ENCODE data around the gene CDH19.
"Not testable (repeated sequence)": the region's sequence is repeated elsewhere in the genome, so short reads cannot be mapped to it uniquely, and the experiment has no call there.

CDH19 gene

GRCh38 chr18:66564236-66564635 lies 39.7 kb downstream of the CDH19 start:
- in situ Hi-C loops (cut with MboI; ENCODE audit: low sequenced_read_pairs), result no loop called here

GRCh38 chr18:66562279-66562678 lies 41.6 kb downstream of the CDH19 start:
- in situ Hi-C loops (cut with MboI; ENCODE audit: low sequenced_read_pairs), result no loop called here

- in situ Hi-C loops (cut with MboI; ENCODE audit: low sequenced_read_pairs), result no loop called here
Observed at GRCh38 chr18:66560094-66560493, 43.8 kb downstream of the CDH19 start.

GRCh38 chr18:66558773-66559172 lies 45.1 kb downstream of the CDH19 start:
- in situ Hi-C loops (cut with MboI; ENCODE audit: low sequenced_read_pairs), result no loop called here

GRCh38 chr18:66557091-66557490 lies 46.8 kb downstream of the CDH19 start:
- in situ Hi-C loops (cut with MboI; ENCODE audit: low sequenced_read_pairs), result no loop called here

- in situ Hi-C loops (cut with MboI; ENCODE audit: low sequenced_read_pairs), result no loop called here
Observed at GRCh38 chr18:66555585-66555984, 48.3 kb downstream of the CDH19 start.

GRCh38 chr18:66553824-66554223 lies 50.1 kb downstream of the CDH19 start:
- in situ Hi-C loops (cut with MboI; ENCODE audit: low sequenced_read_pairs), result no loop called here

GRCh38 chr18:66550366-66550765 lies 53.5 kb downstream of the CDH19 start:
- in situ Hi-C loops (cut with MboI; ENCODE audit: low sequenced_read_pairs), result no loop called here

- in situ Hi-C loops (cut with MboI; ENCODE audit: low sequenced_read_pairs), result no loop called here
Observed at GRCh38 chr18:66548747-66549146, 55.1 kb downstream of the CDH19 start.

- in situ Hi-C loops (cut with MboI; ENCODE audit: low sequenced_read_pairs), result no loop called here
Observed at GRCh38 chr18:66534110-66534509, 69.8 kb downstream of the CDH19 start.

- in situ Hi-C loops (cut with MboI; ENCODE audit: low sequenced_read_pairs), result no loop called here
Observed at GRCh38 chr18:66533693-66534092, 70.2 kb downstream of the CDH19 start.

GRCh38 chr18:66523219-66523991 lies 80.5 kb downstream of the CDH19 start:
- in situ Hi-C loops (cut with MboI; ENCODE audit: low sequenced_read_pairs), result no loop called here

GRCh38 chr18:66513996-66514395 lies 89.9 kb downstream of the CDH19 start:
- in situ Hi-C loops (cut with MboI; ENCODE audit: low sequenced_read_pairs), result no loop called here

GRCh38 chr18:66511792-66512191 lies 92.1 kb downstream of the CDH19 start:
- in situ Hi-C loops (cut with MboI; ENCODE audit: low sequenced_read_pairs), result no loop called here

- in situ Hi-C loops (cut with MboI; ENCODE audit: low sequenced_read_pairs), result no loop called here
Observed at GRCh38 chr18:66511289-66511688, 92.6 kb downstream of the CDH19 start.

- in situ Hi-C loops (cut with MboI; ENCODE audit: low sequenced_read_pairs), result no loop called here
Observed at GRCh38 chr18:66510357-66511045, 93.4 kb downstream of the CDH19 start.

- in situ Hi-C loops (cut with MboI; ENCODE audit: low sequenced_read_pairs), result no loop called here
Observed at GRCh38 chr18:66508937-66509336, 95.0 kb downstream of the CDH19 start.

- in situ Hi-C loops (cut with MboI; ENCODE audit: low sequenced_read_pairs), result no loop called here
Observed at GRCh38 chr18:66506178-66506577, 97.7 kb downstream of the CDH19 start.

- in situ Hi-C loops (cut with MboI; ENCODE audit: low sequenced_read_pairs), result no loop called here
Observed at GRCh38 chr18:66497351-66497750, 106.5 kb downstream of the CDH19 start.

- in situ Hi-C loops (cut with MboI; ENCODE audit: low sequenced_read_pairs), result no loop called here
Observed at GRCh38 chr18:66495844-66496243, 108.0 kb downstream of the CDH19 start.

GRCh38 chr18:66473882-66474281 lies 130.0 kb downstream of the CDH19 start:
- in situ Hi-C loops (cut with MboI; ENCODE audit: low sequenced_read_pairs), result no loop called here

GRCh38 chr18:66466184-66466583 lies 137.7 kb downstream of the CDH19 start:
- in situ Hi-C loops (cut with MboI; ENCODE audit: low sequenced_read_pairs), result not testable (repeated sequence)
